GM23248 (cell line): ENCODE data around the gene C4A. TPM values are rescaled to one million over a fixed set of nuclear protein-coding genes. Genes with fewer than 3 reads are reported as not detected.
"Not testable (repeated sequence)": the region's sequence is repeated elsewhere in the genome, so short reads cannot be mapped to it uniquely, and the experiment has no call there.

Source experiments
- DNase-seq: peaks from one replicate; pipeline ENCODE4 v3.0.0-alpha.2; 2015
- H2AFZ ChIP-seq: fragments of 200-600 bp; sonication (generic); 2 replicates; pipeline ENCODE4 v1.6.1; 2016; ENCODE audit warnings: antibody characterized with exemption
- H3F3A ChIP-seq: fragments of 200-600 bp; sonication (generic); 2 replicates; pipeline ENCODE4 v1.6.1; 2016; ENCODE audit warnings: mild to moderate bottlenecking, antibody characterized with exemption, mixed run types; ENCODE audit not compliant: insufficient read depth
- H3K27ac ChIP-seq: fragments of 200-600 bp; sonication (generic); 2 replicates; pipeline ENCODE4 v1.5.1; 2016; ENCODE audit warnings: mild to moderate bottlenecking
- H3K27me3 ChIP-seq: fragments of 200-600 bp; sonication (generic); replicated peaks from 2 replicates; pipeline ENCODE4 v1.6.1; 2016; ENCODE audit warnings: mild to moderate bottlenecking; ENCODE audit not compliant: insufficient read depth
- H3K36me3 ChIP-seq: fragments of 200-600 bp; sonication (generic); 2 replicates; pipeline ENCODE4 v1.6.1; 2016; ENCODE audit warnings: low read depth, mild to moderate bottlenecking
- H3K4me1 ChIP-seq: fragments of 200-600 bp; sonication (generic); 2 replicates; pipeline ENCODE4 v1.6.1; 2016; ENCODE audit warnings: mild to moderate bottlenecking; ENCODE audit not compliant: insufficient read depth
- H3K4me2 ChIP-seq: fragments of 200-600 bp; sonication (generic); one replicate; pipeline ENCODE4 v1.6.1; 2016; ENCODE audit warnings: mild to moderate bottlenecking; ENCODE audit not compliant: unreplicated experiment
- H3K4me3 ChIP-seq: fragments of 200-600 bp; sonication (generic); 2 replicates; pipeline ENCODE4 v1.5.1; 2016; ENCODE audit warnings: mild to moderate bottlenecking
- H3K79me2 ChIP-seq: fragments of 200-600 bp; sonication (generic); 2 replicates; pipeline ENCODE4 v1.6.1; 2016; ENCODE audit warnings: mild to moderate bottlenecking; ENCODE audit not compliant: insufficient read depth
- H3K9ac ChIP-seq: fragments of 200-600 bp; sonication (generic); 2 replicates; pipeline ENCODE4 v1.6.1; 2016; ENCODE audit warnings: mild to moderate bottlenecking
- H3K9me2 ChIP-seq: fragments of 200-600 bp; sonication (generic); 2 replicates; pipeline ENCODE4 v1.6.1; 2016; ENCODE audit warnings: mixed run types, mild to moderate bottlenecking, moderate library complexity; ENCODE audit not compliant: insufficient read depth
- H3K9me3 ChIP-seq: fragments of 200-600 bp; sonication (generic); one replicate; pipeline ENCODE4 v1.6.1; 2017; ENCODE audit warnings: low read depth
- H4K20me1 ChIP-seq: fragments of 200-600 bp; sonication (generic); 2 replicates; pipeline ENCODE4 v1.6.0; 2016; ENCODE audit not compliant: insufficient read depth
- WGBS, 2 experiments: methylation state at CpG; one replicate each; pipeline ENCODE4 v1.1.6; 2015 to 2017; ENCODE audit warnings: low lambda C conversion rate in 2 of 2, low coverage in 1 of 2; ENCODE audit errors: missing lambda C conversion rate in 2 of 2; 5-methylcytosine and 5-hydroxymethylcytosine counted together
- in situ Hi-C: fragments of 300-500 bp; cut with MboI; formaldehyde crosslinking; loops from 2 replicates; pipeline ENCODE4 v1.15.0; 2020
- polyA plus RNA-seq: library from polyadenylated mRNA; unstranded; fragments of >200 nt; fragmentation: Nextera tagmentation; extraction: Ambion mirVana; gene quantifications from 2 replicates; pipeline ENCODE4 v1.2.1, GENCODE V29; 2016
- total RNA-seq: library from RNA; depleted of rRNA; stranded (reverse); fragments of >200 nt; shearing (Covaris generic); gene quantifications from 2 replicates; pipeline ENCODE4 v1.2.3, GENCODE V29; 2014

Gene C4A
- total and polyA plus RNA-seq, 2 experiments from 2014 or later = 2.4 to 5.3 TPM

- H3K9ac ChIP-seq, H3K9me2 ChIP-seq, in situ Hi-C loops, H3K79me2 ChIP-seq, H3K4me3 ChIP-seq, H3K27ac ChIP-seq, H3K4me1 ChIP-seq, H2AFZ ChIP-seq, DNase-seq, H4K20me1 ChIP-seq, H3K9me3 ChIP-seq, H3F3A ChIP-seq, H3K27me3 ChIP-seq, H3K4me2 ChIP-seq, H3K36me3 ChIP-seq: not testable (repeated sequence)
- no CpG with 5 or more reads among the region's 10 CpGs for WGBS, 2 experiments
Measured at GRCh38 chr6:32022100-32022499, 40.2 kb downstream of the C4A start.

- in situ Hi-C loops, H3F3A ChIP-seq, H2AFZ ChIP-seq, H3K27ac ChIP-seq, H3K4me1 ChIP-seq, H3K9me2 ChIP-seq, H3K4me3 ChIP-seq, DNase-seq, H3K27me3 ChIP-seq, H3K4me2 ChIP-seq, H3K36me3 ChIP-seq, H3K79me2 ChIP-seq, H4K20me1 ChIP-seq, H3K9ac ChIP-seq, H3K9me3 ChIP-seq: not testable (repeated sequence)
- no CpG with 5 or more reads among the region's 10 CpGs for WGBS, 2 experiments
Measured at GRCh38 chr6:32028631-32029030, 46.8 kb downstream of the C4A start.

- 84 to 88% methylated on average over 9 to 11 of the region's 14 CpGs for WGBS, 2 experiments
- H3K9me2 ChIP-seq, H3K27me3 ChIP-seq, H3K4me2 ChIP-seq, H3K4me3 ChIP-seq, H2AFZ ChIP-seq, H3K27ac ChIP-seq, H4K20me1 ChIP-seq, H3F3A ChIP-seq, H3K9me3 ChIP-seq, H3K36me3 ChIP-seq, H3K79me2 ChIP-seq, DNase-seq, in situ Hi-C loops, H3K9ac ChIP-seq, H3K4me1 ChIP-seq: not testable (repeated sequence)
Measured at GRCh38 chr6:32029553-32029952, 47.7 kb downstream of the C4A start.

- H3K4me2 ChIP-seq, H4K20me1 ChIP-seq, H3F3A ChIP-seq, H3K4me3 ChIP-seq, H3K36me3 ChIP-seq, DNase-seq, H3K4me1 ChIP-seq, H3K27me3 ChIP-seq, H3K79me2 ChIP-seq, H2AFZ ChIP-seq, H3K9me2 ChIP-seq, in situ Hi-C loops, H3K9me3 ChIP-seq, H3K9ac ChIP-seq, H3K27ac ChIP-seq: not testable (repeated sequence)
- no CpG with 5 or more reads among the region's 16 CpGs for WGBS, 2 experiments
Measured at GRCh38 chr6:32035283-32036013, 53.6 kb downstream of the C4A start.

- H3K9me2 ChIP-seq, H3K4me3 ChIP-seq, in situ Hi-C loops, H3K4me2 ChIP-seq, H3K9ac ChIP-seq, H3K27me3 ChIP-seq, H3K9me3 ChIP-seq, H3F3A ChIP-seq, DNase-seq, H2AFZ ChIP-seq, H3K79me2 ChIP-seq, H4K20me1 ChIP-seq, H3K36me3 ChIP-seq, H3K4me1 ChIP-seq, H3K27ac ChIP-seq: not testable (repeated sequence)
- WGBS, 2 experiments = 57 to 77% methylated on average over 1 to 5 of the region's 5 CpGs
Measured at GRCh38 chr6:32037136-32037535, 55.3 kb downstream of the C4A start.

- H3K79me2 ChIP-seq, H3K4me2 ChIP-seq, H3K4me3 ChIP-seq, H3K9me2 ChIP-seq, H3K36me3 ChIP-seq, H3K9ac ChIP-seq, DNase-seq, H3K27ac ChIP-seq, H3K4me1 ChIP-seq, H3K27me3 ChIP-seq, H3K9me3 ChIP-seq, H4K20me1 ChIP-seq, in situ Hi-C loops, H2AFZ ChIP-seq, H3F3A ChIP-seq: not testable (repeated sequence)
- WGBS, 2 experiments = 59 to 61% methylated on average over 9 to 11 of the region's 19 CpGs
Measured at GRCh38 chr6:32037598-32038524, 56.0 kb downstream of the C4A start, which contains the start of gene CYP21A2. TSS of gene CYP21A2 (plus strand) at chr6:32038415. CDS start at chr6:32038423, 8 bp downstream.

GRCh38 chr6:32038878-32039277, 57.0 kb downstream of the C4A start:
- H2AFZ ChIP-seq, H3K4me2 ChIP-seq, H3K36me3 ChIP-seq, DNase-seq, H3K79me2 ChIP-seq, H3K4me3 ChIP-seq, H3K4me1 ChIP-seq, H3K27ac ChIP-seq, H3F3A ChIP-seq, H3K27me3 ChIP-seq, H3K9me3 ChIP-seq, in situ Hi-C loops, H3K9ac ChIP-seq, H3K9me2 ChIP-seq, H4K20me1 ChIP-seq: not testable (repeated sequence)
- 80 to 89% methylated on average over 4 of the region's 5 CpGs for WGBS, 2 experiments
